Neural progenitor cell (in vitro differentiated cells): ENCODE results near the gene TMEM63C. TPM values are rescaled to one million over a fixed set of nuclear protein-coding genes. Genes with fewer than 3 reads are reported as not detected.

ENCODE experiments used
- DNase-seq: peaks from one replicate; pipeline ENCODE4 v3.0.0-alpha.2; 2016; ENCODE audit warnings: low spot score
- H2AFZ ChIP-seq: fragments of 200-600 bp; sonication (generic); replicated peaks from 2 replicates; pipeline ENCODE4 v1.6.1; 2016; ENCODE audit warnings: antibody characterized with exemption
- H3F3A ChIP-seq: fragments of 200-600 bp; sonication (generic); 2 replicates; pipeline ENCODE4 v1.6.1; 2016; ENCODE audit warnings: antibody characterized with exemption, low read depth
- H3K27ac ChIP-seq: fragments of 200-600 bp; sonication (generic); 2 replicates; pipeline ENCODE4 v1.5.1; 2016; ENCODE audit warnings: mild to moderate bottlenecking
- H3K27me3 ChIP-seq: fragments of 200-600 bp; sonication (generic); 2 replicates; pipeline ENCODE4 v1.6.1; 2016; ENCODE audit warnings: mild to moderate bottlenecking, moderate library complexity
- H3K36me3 ChIP-seq: fragments of 200-600 bp; sonication (generic); 2 replicates; pipeline ENCODE4 v1.5.1; 2016
- H3K4me1 ChIP-seq: fragments of 200-600 bp; sonication (generic); 2 replicates; pipeline ENCODE4 v1.6.1; 2016; ENCODE audit warnings: mixed run types
- H3K4me2 ChIP-seq: fragments of 200-600 bp; sonication (generic); 2 replicates; pipeline ENCODE4 v1.6.1; 2016
- H3K4me3 ChIP-seq: fragments of 200-600 bp; sonication (generic); 2 replicates; pipeline ENCODE4 v1.5.1; 2016
- H3K79me2 ChIP-seq: fragments of 200-600 bp; sonication (generic); 2 replicates; pipeline ENCODE4 v1.6.1; 2016; ENCODE audit warnings: low read depth
- H3K9ac ChIP-seq: fragments of 200-600 bp; sonication (generic); 2 replicates; pipeline ENCODE4 v1.6.1; 2016
- H3K9me3 ChIP-seq: fragments of 200-600 bp; sonication (generic); 2 replicates; pipeline ENCODE4 v1.5.1; 2016; ENCODE audit warnings: low read depth
- H4K20me1 ChIP-seq: fragments of 200-600 bp; sonication (generic); 2 replicates; pipeline ENCODE4 v1.6.1; 2016; ENCODE audit warnings: low read depth
- H3K27ac Mint-ChIP-seq: 3 replicates; pipeline ENCODE4 v1.8.0; 2021; ENCODE audit warnings: mixed read lengths
- H3K27me3 Mint-ChIP-seq: 2 replicates; pipeline ENCODE4 v1.8.0; 2022; ENCODE audit warnings: low read depth, mild to moderate bottlenecking, inconsistent platforms, moderate library complexity, mixed read lengths; ENCODE audit not compliant: insufficient read depth
- H3K36me3 Mint-ChIP-seq: 3 replicates; pipeline ENCODE4 v1.8.0; 2021; ENCODE audit warnings: mixed read lengths
- H3K4me1 Mint-ChIP-seq: 3 replicates; pipeline ENCODE4 v1.8.0; 2021; ENCODE audit warnings: mixed read lengths
- H3K4me3 Mint-ChIP-seq: 3 replicates; pipeline ENCODE4 v1.8.0; 2021; ENCODE audit warnings: mild to moderate bottlenecking, moderate library complexity, mixed read lengths
- H3K9me3 Mint-ChIP-seq: 3 replicates; pipeline ENCODE4 v1.8.0; 2020; ENCODE audit warnings: mixed read lengths
- EZH2 ChIP-seq: fragments of 200-600 bp; sonication (generic); IDR thresholded peaks from 2 replicates; pipeline ENCODE4 v1.6.1; 2017; ENCODE audit warnings: antibody characterized with exemption, mild to moderate bottlenecking, moderate library complexity
- EZH2phosphoT487 ChIP-seq: fragments of 200-600 bp; sonication (generic); IDR thresholded peaks from 2 replicates; pipeline ENCODE4 v1.6.1; 2017; ENCODE audit warnings: antibody characterized with exemption
- total RNA-seq: library from RNA; depleted of rRNA; stranded (reverse); fragments of >200 nt; gene quantifications from 2 replicates; pipeline ENCODE4 v1.2.3, GENCODE V29; 2015; ENCODE audit warnings: low replicate concordance
- TF ChIP-seq, protein P1 (sequence below): fragments of 200-600 bp; sonication (generic); IDR thresholded peaks from 2 replicates; pipeline ENCODE4 v1.5.1; 2017; ENCODE audit warnings: antibody characterized with exemption, mild to moderate bottlenecking

The TMEM63C gene
- total RNA-seq, 1 donor from 2014 or later, result 1.5 TPM

DNA sequence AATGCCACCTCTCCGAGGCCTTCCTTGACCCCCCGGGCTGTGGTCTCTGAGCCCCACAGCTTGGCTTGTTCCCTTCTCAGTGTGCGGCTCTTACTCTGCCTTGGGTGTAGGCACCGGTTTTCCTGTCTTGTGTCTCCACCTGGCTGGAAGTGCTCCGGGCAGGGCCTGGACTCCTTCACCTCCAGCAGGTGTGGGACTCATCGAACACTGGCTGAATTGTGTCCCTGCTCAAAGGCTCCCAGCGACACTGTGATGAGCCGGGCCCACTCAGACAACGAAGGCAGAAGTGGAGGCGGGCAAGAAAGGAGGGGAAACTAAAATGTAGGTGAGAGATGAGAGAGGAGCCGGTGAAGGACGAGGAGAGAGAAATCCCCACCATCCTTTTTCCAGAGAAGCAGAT lies 18.0 kb downstream of the TMEM63C start:
- H3K9me3 Mint-ChIP-seq, result no peaks in the 10 kb centered on the region
- H3K4me3 ChIP-seq, result no peak overlapping the region
- no peak overlapping the region for H3K27ac Mint-ChIP-seq

DNA sequence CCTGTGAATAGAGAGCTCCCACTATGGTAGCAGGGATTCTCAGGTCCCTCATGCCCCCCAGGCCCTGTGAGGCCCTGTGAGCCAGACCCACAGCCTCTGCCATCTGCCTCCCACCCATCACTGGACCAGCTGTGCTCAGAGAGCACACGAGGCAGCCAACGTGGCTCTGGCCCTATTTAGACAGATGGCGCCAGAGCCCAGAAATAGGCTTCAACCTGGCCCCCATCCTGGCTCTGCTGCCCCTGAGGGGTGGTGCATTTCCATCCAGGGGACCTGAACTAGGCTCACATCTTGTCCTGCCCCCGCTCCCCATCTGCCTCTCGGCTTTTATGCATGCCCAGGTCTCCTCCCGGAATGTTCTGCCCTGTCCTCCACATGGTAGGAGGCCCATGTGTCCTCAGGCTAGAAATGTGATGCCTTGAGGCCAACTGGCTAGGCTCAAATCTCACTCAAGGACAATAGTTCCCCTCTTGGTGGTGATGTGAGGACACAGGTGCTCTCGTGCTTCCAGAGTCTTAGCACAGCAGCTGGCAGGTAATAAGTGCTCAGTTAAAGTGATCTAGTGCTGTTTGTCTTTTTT lies 18.9 kb downstream of the TMEM63C start:
- Mint-ChIP-seq H3K4me3 (no peak overlapping the region), H3K4me1 (peaks cover 15% of the 10 kb centered on the region), H3K36me3 (no peaks in the 10 kb centered on the region), H3K9me3 (no peaks in the 10 kb centered on the region), H3K27me3 (peaks cover 9% of the 10 kb centered on the region), H3K27ac (no peak overlapping the region)
- Histone ChIP-seq H3K79me2 (no peaks in the 10 kb centered on the region), H3K27me3 (no peaks in the 10 kb centered on the region), H3K9me3 (no peaks in the 10 kb centered on the region), H4K20me1 (no peaks in the 10 kb centered on the region), H2AFZ (no peak overlapping the region), H3K9ac (no peak overlapping the region), H3K36me3 (no peaks in the 10 kb centered on the region), H3K4me1 (peaks cover 10% of the 10 kb centered on the region), H3K4me3 (no peak overlapping the region), H3K4me2 (no peak overlapping the region), H3K27ac (no peak overlapping the region), H3F3A (peaks cover 4% of the 10 kb centered on the region)
- DNase-seq, result no peak
- TF ChIP-seq EZH2phosphoT487 (no peak), EZH2 (no peak)
- TF ChIP-seq, protein P1, sequence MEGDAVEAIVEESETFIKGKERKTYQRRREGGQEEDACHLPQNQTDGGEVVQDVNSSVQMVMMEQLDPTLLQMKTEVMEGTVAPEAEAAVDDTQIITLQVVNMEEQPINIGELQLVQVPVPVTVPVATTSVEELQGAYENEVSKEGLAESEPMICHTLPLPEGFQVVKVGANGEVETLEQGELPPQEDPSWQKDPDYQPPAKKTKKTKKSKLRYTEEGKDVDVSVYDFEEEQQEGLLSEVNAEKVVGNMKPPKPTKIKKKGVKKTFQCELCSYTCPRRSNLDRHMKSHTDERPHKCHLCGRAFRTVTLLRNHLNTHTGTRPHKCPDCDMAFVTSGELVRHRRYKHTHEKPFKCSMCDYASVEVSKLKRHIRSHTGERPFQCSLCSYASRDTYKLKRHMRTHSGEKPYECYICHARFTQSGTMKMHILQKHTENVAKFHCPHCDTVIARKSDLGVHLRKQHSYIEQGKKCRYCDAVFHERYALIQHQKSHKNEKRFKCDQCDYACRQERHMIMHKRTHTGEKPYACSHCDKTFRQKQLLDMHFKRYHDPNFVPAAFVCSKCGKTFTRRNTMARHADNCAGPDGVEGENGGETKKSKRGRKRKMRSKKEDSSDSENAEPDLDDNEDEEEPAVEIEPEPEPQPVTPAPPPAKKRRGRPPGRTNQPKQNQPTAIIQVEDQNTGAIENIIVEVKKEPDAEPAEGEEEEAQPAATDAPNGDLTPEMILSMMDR, result no peak

More for the DNA sequence above, 18.0 kb downstream of the TMEM63C start:
- peaks cover 13% of the 10 kb centered on the region for H3K4me1 Mint-ChIP-seq
- no peak overlapping the region for H2AFZ ChIP-seq
- H3K27ac ChIP-seq, result no peak overlapping the region
- H4K20me1 ChIP-seq, result no peaks in the 10 kb centered on the region
- H3K27me3 Mint-ChIP-seq, result peaks cover 9% of the 10 kb centered on the region
- H3K79me2 ChIP-seq, result no peaks in the 10 kb centered on the region
- no peaks in the 10 kb centered on the region for H3K36me3 ChIP-seq
- TF ChIP-seq, protein P1, result no peak
- TF ChIP-seq EZH2 (no peak), EZH2phosphoT487 (no peak)
- no peak overlapping the region for H3K9ac ChIP-seq
- peaks cover 4% of the 10 kb centered on the region for H3F3A ChIP-seq
- no peaks in the 10 kb centered on the region for H3K27me3 ChIP-seq
- H3K4me3 Mint-ChIP-seq, result no peak overlapping the region
- no peak overlapping the region for H3K4me2 ChIP-seq
- no peaks in the 10 kb centered on the region for H3K9me3 ChIP-seq
- H3K4me1 ChIP-seq, result peaks cover 10% of the 10 kb centered on the region
- H3K36me3 Mint-ChIP-seq, result no peaks in the 10 kb centered on the region
- no peak for DNase-seq

DNA sequence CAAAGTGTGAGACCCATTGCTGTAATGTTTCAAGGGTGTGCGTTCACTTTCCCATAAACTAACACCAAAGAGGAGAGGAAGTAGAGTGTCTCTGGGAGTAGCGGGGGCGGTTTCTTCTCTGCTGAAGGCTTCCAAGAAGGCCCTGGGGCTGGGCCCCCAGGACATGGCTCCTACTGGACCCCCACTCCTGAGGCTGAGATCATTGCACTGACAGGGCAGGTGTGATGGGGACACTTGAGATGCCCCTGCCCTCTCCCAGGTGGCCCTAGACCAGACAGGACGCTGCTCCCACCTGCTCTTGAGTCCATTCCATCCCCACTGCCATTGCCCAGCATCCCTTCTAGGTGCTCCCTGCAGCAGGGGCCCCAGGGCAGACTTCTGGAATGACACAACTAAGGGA lies 20.1 kb downstream of the TMEM63C start:
- Histone ChIP-seq H3F3A (peaks cover 4% of the 10 kb centered on the region), H3K4me1 (peaks cover 10% of the 10 kb centered on the region), H3K4me2 (no peak overlapping the region), H3K79me2 (no peaks in the 10 kb centered on the region), H2AFZ (no peak overlapping the region), H3K27me3 (no peaks in the 10 kb centered on the region), H3K27ac (no peak overlapping the region), H3K9ac (no peak overlapping the region), H3K4me3 (no peak overlapping the region), H3K9me3 (no peaks in the 10 kb centered on the region), H3K36me3 (no peaks in the 10 kb centered on the region), H4K20me1 (no peaks in the 10 kb centered on the region)
- H3K4me3 Mint-ChIP-seq, result no peak overlapping the region
- TF ChIP-seq EZH2phosphoT487, result no peak
- TF ChIP-seq, protein P1, result no peak
- no peak for TF ChIP-seq EZH2
- H3K27ac Mint-ChIP-seq, result no peak overlapping the region
- no peaks in the 10 kb centered on the region for H3K9me3 Mint-ChIP-seq
- no peak for DNase-seq
- H3K36me3 Mint-ChIP-seq, result no peaks in the 10 kb centered on the region
- H3K27me3 Mint-ChIP-seq, result peaks cover 9% of the 10 kb centered on the region
- H3K4me1 Mint-ChIP-seq, result peaks cover 15% of the 10 kb centered on the region
